RPMI7951 (cell line): ENCODE measurements around the gene IGSF1. TPM values are rescaled to one million over a fixed set of nuclear protein-coding genes. Genes with fewer than 3 reads are reported as not detected.
A peak's percentile ranks its signal among the peaks of the same experiment; 100 is the strongest.

Experiments
- DNase-seq: peaks from one replicate; pipeline ENCODE4 v3.0.0-alpha.2; 2012; ENCODE audit warnings: low read depth
- total RNA-seq: library from RNA; depleted of rRNA; stranded (reverse); fragments of >200 nt; shearing (Covaris generic); gene quantifications from 2 replicates; pipeline ENCODE4 v1.2.3, GENCODE V29; 2014; rRNA removed

The IGSF1 gene, protein sequence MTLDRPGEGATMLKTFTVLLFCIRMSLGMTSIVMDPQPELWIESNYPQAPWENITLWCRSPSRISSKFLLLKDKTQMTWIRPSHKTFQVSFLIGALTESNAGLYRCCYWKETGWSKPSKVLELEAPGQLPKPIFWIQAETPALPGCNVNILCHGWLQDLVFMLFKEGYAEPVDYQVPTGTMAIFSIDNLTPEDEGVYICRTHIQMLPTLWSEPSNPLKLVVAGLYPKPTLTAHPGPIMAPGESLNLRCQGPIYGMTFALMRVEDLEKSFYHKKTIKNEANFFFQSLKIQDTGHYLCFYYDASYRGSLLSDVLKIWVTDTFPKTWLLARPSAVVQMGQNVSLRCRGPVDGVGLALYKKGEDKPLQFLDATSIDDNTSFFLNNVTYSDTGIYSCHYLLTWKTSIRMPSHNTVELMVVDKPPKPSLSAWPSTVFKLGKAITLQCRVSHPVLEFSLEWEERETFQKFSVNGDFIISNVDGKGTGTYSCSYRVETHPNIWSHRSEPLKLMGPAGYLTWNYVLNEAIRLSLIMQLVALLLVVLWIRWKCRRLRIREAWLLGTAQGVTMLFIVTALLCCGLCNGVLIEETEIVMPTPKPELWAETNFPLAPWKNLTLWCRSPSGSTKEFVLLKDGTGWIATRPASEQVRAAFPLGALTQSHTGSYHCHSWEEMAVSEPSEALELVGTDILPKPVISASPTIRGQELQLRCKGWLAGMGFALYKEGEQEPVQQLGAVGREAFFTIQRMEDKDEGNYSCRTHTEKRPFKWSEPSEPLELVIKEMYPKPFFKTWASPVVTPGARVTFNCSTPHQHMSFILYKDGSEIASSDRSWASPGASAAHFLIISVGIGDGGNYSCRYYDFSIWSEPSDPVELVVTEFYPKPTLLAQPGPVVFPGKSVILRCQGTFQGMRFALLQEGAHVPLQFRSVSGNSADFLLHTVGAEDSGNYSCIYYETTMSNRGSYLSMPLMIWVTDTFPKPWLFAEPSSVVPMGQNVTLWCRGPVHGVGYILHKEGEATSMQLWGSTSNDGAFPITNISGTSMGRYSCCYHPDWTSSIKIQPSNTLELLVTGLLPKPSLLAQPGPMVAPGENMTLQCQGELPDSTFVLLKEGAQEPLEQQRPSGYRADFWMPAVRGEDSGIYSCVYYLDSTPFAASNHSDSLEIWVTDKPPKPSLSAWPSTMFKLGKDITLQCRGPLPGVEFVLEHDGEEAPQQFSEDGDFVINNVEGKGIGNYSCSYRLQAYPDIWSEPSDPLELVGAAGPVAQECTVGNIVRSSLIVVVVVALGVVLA (N-terminal part only)
- 0.39 and 0.84 TPM in 2 replicates for total RNA-seq

DNA sequence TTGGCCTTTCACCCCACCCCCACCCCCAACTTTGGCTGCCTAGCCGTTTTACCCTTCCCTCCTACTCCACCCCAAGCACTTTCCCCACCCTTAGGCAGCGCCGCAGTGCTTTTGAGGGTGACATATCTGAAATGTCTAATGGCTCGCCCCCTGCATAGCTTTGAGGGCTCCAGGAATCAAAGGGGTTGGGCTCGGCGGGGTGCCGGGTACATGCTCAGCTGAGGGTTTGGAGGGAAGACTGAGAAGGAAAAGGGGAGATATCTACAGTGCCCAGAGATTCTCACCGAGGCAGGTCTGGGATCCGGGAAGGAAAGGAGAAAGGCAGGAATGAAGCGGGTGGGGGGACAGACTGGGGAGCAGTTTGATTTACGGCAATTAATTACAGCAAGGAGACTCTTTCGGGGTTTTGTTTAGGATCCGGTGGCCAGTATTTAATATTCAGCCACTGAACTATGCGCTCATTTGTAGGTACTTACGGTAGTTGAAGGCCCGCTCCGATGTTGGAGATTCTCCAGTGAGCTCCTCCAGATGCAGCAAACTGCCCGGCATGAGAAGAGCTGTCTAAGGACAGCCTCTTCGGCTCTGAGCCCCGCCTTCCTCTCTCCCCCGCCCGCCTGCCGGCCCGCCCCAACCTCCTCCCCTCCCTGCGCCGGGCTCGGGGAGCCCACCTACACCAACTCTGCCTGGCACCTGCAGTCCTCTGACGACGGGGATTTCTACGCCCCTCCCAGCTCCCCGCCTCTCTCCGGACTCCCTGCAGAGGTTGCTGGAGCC lies at the start of gene IGSF1:
Gene IGSF1 (minus strand): TSS at position 569 of the 774 bp plus-strand sequence. CDS start 2,632 bp downstream, outside the sequence.
- peak; percentile 58 for DNase-seq

DNA sequence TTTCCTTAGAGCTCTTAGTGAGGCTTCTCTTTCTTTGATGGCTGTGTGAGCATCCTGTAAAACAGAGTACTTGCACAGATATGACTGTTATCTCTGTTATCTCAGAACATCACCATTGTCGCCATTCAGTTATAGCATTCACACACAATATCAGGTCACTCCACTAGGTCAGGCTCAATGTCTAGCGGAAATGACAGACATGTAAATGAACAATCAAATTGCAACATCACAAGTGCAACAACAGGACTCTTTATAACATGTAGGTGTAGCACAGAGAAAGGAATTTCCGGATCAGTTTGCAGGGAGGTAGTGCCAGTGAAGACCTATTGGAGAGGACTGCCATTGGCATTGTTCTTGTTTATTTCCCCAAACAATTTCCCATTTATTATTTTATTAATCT lies 43.2 kb upstream of the IGSF1 start:
- no peak for DNase-seq

DNA sequence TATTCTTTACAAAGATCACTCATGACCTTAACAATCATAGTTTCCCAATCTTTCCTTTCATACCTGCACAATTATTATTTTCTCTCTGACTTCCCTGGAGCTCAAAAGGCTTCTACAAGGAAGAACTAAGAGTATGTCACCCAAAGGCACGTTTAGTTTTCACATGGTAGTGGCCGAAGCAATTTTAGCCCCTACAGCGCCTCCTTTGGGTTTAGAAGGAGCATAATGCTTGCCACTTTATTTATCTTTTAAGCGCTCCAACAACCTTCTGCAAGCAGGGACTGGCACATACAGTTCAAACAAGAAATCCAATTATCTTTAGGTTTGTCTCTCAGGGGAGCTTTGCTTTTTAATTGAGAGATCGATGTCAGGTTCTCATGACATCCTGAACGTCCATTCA lies 42.0 kb upstream of the IGSF1 start:
- no peak for DNase-seq

DNA sequence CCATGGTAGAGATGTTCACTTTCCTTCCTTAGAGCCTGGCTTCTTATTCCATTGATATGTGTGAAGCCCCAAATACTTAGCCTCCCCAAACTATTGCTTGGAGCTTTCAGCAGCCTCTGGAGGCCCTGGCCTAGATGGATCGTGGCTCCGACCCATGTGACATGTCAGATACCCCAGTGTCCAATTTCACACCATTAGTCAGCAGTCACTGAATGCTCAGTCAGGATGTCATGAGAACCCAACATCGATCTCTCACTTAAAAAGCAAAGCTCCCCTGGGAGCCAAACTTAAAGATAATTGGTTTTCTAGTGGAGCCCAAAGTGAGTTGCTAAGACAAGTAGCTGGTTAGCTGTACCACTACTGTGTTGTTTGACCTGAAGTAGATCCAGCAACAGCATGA lies 41.6 kb upstream of the IGSF1 start:
- no peak for DNase-seq

DNA sequence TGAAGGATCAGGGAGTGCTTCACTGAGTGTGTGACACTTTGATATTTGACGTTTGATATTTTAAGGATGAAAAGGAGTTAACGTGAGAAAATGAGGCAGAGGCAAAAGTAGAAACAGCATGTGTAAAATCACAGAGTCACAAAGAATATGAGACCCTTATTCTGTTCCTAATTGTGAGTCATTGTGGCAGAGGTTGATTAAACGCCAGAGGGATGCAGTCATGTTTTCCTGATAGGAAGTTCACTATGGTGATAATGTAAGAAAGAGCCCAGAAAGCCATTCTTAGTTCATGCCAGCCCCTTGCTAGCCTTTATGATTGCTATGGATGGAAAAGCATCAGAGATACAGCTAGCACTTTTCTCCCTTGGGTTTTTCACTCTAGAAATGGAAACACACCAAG lies 33.5 kb upstream of the IGSF1 start:
- DNase-seq, result peak; percentile 13

DNA sequence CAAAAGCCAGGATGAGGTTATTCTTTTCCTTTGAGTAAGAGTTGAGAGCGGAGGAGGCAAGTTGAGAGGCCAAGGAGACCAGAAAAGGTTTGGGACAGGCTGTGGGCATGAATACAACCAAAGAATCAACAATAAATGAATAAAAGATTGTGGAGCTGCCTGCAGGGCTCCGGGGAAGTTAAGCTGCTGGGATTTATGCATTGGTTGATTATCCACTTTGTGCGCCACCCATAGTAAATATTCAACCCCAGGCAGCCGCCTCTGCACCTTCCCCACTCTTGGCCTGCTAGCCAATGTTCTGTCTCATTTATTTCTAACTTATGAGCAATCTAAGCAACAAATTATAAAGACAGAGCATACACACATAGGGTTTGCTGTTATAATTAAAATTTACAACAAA lies 28.2 kb upstream of the IGSF1 start:
- no peak for DNase-seq

DNA sequence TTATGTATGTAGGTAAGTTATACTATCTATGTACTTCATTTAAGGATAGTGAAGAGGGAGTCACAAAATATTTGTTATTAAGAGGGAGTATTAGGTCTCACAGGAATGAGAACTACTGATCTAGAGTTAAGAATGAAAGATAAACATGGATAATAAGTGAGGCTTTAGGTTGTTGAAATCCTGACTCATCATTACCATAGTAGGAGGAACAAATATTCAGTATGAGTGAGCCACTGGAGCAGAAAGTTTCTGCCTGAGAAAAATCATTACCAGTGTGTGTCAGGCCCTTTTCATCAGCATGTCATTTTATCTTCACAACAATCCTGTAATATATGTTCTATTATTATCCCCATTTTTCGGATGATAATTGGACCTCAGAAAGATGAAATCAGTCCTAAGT lies 27.2 kb upstream of the IGSF1 start:
- no peak for DNase-seq

DNA sequence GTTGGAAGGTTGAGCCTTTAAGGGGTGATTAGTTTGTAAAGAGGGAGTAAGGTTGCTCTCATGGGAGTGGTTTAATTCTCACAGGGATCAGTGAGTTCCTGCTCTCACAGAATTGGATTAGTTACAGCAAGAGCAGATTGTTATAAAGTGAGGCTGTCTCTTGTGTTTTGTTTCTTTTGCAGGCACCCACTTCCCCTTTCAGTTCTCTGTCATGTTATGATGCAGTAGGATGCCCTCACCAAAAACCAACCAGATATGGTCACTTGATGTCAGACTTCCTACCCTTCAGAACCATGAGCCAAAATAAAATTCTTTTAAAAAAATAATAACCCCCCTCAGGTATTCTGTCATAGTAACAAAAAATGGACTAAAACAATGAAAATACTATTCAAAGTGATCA lies 19.9 kb upstream of the IGSF1 start:
- no peak for DNase-seq

DNA sequence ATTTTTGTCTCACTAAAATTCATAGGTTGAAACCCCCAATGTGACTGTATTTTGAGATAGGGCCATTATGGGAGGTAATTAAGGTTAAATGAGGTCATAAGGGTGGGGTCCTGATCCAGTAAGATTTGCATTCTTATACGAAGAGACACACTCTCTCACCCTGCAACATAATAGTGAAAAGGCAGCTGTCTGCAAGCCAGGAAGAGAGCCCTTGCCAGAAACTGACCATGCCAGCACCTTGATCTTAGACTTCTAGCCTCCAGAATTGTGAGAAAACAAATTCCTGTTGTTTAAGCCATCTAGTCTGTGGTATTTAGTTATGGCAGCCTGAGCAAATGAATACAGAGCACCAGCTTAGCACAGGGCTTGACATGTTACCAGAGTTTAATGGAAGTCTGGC lies 17.5 kb upstream of the IGSF1 start:
- DNase-seq, result no peak

DNA sequence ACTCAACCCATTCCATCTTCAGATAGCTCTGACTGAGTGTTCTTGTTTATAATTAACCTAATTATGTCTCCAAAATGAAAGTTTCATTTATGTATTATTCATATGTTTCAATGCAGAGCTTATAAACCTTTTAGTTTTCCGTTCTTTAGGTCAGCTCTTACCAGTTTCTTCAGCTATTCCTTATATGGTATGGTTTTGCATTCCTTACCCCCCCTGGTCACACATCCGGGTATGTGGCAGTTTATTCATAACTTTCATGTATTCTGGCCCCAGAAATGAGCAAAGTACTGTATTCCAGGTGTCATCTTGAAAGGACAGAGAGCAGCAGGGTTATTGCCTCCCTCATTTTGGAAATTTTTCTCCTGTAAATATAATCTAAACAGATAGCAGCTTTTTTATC lies 16.8 kb upstream of the IGSF1 start:
- DNase-seq, result no peak

DNA sequence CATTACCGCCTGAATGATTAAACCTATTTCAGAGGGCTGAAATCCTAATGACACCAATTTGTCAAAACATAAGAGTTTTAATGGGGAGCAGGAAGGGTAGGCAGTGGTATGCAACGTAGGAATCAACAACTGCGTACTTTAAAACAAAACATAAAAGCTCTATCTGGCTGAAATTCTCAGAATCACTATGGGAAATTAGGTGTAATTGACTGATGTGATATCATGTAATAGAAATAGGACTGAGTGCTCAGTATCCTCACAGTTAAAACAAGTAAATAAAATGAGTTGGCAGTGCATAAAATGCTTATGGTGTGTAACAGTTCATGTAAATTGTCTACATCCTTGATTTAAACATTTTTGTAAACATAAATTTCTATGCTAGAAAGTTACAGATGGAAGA lies 13.6 kb upstream of the IGSF1 start:
- no peak for DNase-seq

DNA sequence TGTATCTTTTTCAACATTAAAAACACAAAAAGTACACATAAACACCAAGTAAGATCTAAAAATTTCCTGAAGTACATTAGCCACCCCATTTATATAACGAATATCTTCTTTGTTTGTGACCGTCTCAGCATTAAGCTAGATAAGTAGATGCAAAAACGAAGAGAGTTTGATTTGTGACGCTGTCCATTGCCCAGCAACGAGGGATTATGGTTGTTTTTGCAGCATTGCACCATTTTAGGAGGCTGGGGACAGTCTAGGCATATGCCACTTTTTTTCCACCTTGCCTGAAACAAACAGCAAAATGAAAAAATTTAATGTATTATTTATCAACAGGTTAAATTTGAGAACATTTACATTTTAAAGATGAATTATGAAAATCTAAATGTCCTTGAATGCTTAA lies 12.0 kb upstream of the IGSF1 start:
- no peak for DNase-seq

DNA sequence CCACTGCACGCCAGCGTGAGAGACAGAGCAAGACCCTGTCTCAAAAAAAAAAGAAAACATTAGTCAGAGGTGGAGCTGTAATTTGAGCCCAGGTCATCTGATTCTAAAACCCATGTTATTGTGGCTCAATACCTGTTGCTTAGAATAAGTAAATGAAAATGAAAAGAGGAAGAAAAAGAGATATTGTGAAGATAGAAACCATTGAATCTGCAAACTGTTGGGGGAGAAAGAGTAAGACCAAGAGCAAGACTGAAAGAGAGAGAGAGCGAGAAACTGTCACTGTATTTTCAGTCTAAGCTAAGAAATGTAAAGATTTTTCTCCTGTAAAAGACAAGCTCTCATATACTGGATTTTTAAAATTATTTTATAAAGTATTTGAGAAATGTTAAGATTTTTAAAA lies 9.7 kb upstream of the IGSF1 start:
- no peak for DNase-seq

DNA sequence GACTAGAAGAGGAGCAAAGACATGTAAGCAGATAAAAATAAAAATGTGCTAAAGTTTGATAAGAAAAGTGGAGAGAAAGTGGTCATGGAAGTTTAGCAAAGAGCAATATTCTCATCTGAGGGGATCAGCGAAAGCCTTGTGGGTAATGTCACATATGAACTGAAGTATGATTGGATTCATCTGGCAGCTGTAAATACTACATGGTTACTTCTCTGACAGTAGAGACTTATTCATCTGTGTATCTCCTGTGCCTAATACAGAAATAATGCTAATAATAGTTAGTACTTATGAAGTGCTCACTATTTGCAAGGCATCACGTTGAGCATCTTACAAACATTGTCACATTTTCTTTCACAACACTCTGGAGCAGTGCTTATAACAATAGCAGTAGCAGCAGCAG lies 8.9 kb upstream of the IGSF1 start:
- no peak for DNase-seq

DNA sequence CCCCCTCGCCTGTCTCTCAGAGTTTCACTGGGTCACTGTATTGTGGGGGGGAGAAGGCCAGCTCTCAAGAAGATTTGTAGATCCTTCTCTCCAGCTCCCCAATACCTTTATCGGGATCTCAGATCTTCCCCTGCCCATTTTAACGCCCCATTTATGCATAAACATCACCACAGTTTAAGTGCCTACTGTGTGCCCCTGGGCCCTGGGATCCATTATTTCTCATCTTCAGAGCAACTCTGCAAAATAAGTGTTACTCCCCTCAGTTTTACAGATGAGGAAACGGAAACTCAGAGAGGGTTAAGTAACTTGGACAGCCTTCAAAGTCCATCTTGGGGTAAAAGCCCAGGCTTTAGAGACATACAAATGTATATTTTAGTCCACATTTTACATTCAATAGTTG lies 421 bp upstream of the IGSF1 start:
- DNase-seq, result no peak

DNA sequence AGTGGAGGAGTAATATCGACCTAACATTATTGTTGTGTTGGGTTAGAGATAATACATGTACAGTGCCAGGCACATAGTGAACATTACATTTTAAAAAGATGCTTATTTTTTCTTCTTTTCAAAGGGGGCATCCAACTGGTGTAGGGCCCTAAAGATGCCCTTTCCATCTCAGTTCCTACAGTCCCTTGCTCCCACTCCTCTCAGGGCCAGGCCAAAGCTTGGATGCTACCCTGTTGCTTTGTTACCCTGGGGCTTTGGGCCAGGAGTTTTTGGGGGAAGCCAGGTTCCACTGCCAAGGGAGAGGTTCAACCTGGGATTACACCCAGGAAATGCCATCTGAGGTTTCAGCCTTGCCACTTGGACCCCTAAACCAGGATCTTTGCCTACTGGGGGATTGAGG lies 918 bp downstream of the IGSF1 start:
- DNase-seq, result no peak

DNA sequence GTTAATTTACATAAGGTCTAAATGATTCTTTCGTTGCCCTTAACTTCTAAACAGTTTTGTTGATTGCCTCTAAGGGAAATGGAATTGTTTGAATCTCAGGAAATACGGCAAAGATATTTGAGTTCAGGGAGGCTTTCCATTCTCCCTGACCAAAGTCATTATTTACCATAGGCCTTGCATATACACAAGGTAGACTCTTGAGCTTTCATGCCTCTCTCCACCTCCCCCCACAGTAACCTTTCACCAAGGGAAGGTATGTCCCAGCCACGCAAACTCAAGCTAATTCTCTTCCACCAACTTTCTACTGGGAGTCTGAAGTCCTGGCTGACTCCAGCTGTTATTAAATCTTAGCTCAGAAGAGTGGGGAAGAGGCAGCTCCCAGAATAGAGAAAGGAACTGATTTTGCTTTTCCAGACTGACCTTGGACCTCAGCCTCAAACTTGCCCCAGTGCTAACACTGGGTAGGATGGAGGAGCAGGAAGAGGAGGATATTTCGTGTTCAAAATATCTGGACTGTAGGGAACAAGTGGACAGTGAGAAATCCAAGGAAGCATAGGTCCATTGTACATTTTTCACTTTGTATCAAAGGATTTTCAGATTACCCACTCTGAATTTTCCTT lies 1.4 kb downstream of the IGSF1 start:
- no peak for DNase-seq

DNA sequence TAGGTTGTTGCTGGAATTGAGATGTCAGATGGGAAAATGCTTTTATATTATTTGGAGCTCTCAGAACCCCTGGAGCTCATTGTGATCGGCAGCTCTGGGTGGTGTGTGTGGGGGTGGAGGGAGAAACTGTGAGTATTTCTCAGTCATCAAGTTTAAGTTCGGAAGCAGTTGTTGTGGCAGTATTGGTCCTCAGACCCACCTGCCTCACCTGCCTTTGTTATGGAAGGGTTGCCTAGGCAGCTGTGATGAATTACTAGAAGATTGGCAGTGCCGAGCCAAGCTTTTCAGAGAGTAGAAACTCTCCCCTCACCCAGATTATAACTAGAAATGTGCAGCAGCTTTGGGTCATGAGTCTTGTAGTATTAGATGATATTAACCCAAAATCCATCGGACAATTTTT lies 9.5 kb downstream of the IGSF1 start:
- DNase-seq, result no peak

DNA sequence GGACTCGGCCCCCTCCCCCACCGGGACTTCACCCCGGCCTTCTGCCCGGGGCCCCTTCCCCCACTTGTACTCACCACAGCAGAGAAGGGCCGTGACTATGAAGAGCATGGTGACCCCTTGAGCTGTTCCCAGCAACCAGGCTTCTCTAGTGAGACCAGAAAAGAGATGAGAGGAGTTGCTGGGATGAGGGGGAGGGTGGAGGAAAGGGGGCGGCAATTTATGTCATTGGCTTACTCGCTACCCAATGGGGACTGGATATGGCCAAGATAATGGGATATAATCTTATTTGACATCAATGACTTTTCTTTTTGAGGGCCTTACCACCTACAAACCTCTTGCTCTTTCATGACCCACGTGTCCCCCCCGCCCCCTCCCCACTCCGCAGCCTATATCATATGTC lies 9.9 kb downstream of the IGSF1 start:
- DNase-seq, result no peak

DNA sequence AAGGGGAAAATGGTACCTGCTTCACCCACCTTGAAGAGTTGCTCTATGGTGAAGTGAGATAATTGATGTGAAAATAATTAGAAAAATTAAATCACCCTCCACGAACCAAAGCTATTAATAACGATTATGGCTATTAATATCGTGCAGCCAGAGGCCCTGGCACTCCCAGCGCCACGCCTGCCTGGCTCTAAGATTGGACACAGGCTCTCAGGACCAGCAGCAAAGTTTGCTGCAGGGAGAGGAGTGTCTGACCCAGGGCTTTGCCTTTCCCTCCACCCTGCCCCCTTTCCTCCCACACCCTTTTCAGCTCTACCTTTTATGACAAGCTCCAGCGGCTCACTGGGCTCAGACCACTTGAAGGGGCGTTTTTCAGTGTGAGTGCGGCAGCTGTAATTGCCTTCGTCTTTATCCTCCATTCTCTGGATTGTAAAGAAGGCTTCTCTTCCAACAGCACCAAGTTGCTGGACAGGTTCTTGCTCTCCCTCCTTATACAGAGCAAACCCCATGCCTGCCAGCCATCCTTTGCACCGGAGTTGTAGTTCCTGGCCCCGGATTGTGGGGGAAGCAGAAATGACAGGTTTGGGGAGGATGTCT lies 11.5 kb downstream of the IGSF1 start:
- no peak for DNase-seq

DNA sequence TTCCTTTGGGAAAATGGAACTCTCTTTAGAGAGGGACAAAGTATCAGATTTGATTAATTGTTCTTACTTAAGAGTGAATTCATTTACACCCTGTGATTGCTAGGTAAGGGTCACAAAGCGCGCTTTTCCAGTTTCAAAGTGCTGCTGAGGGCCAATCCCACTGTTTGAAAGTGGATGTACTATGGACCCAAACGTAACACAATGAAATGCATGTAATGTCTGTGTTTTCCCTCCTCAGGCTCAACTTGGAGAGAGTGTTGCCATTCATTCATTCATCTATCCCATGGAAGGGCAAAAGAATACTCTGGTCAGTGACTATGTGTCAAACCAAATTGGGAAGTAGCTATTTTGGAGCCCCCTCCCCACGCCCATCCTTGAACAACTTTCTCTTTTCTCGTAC lies 16.1 kb downstream of the IGSF1 start:
- no peak for DNase-seq
